Frontal cortex (tissue), 1 donor: ENCODE results near the gene LRRC42. TPM values are rescaled to one million over a fixed set of nuclear protein-coding genes. Genes with fewer than 3 reads are reported as not detected.

Source experiments
- total RNA-seq: library from RNA; depleted of rRNA; stranded (reverse); fragments of >200 nt; gene quantifications from one replicate; pipeline ENCODE4 v1.2.3, GENCODE V29; 2014

LRRC42 gene
- total RNA-seq, 1 donor from 2014 or later: 21.2 TPM

Other genes starting within 250 kb of the LRRC42 start
- gene GLIS1, start 207.2 kb upstream of the LRRC42 start, total RNA-seq: not detected
- 40.8 TPM for gene NDC1, start 108.1 kb upstream of the LRRC42 start, total RNA-seq
- gene YIPF1, start 56.6 kb upstream of the LRRC42 start, total RNA-seq: 15.5 TPM
- gene DIO1, start 52.2 kb upstream of the LRRC42 start, total RNA-seq: not detected
- 19.2 TPM for gene IFT25, start 651 bp upstream of the LRRC42 start, total RNA-seq
- not detected for gene LDLRAD1, start 71.8 kb downstream of the LRRC42 start, total RNA-seq
- gene TMEM59, start 106.9 kb downstream of the LRRC42 start, total RNA-seq: 92.9 TPM
- gene TCEANC2, start 107.3 kb downstream of the LRRC42 start, total RNA-seq: 4.9 TPM
- not detected for gene CDCP2, start 206.7 kb downstream of the LRRC42 start, total RNA-seq